ENCODE measurements around the gene BCL6B.

The BCL6B gene

GRCh38 chr17:7067198-7067597, 44.3 kb downstream of the BCL6B start:
- no peaks in the 10 kb centered on the region for H3K9me2 ChIP-seq (ENCODE audit: low read depth, low read length)
- H3K27me3 ChIP-seq (ENCODE audit: insufficient read depth, low read length), result peaks cover 6% of the 10 kb centered on the region; the same call in 1 of the 2 replicates
- no peak overlapping the region for H2AFZ ChIP-seq (ENCODE audit: low read length)
- no peaks in the 10 kb centered on the region for H3K4me1 ChIP-seq (ENCODE audit: insufficient read depth, low read length, severe bottlenecking)
- no peak overlapping the region for H3K4me2 ChIP-seq (ENCODE audit: low read length)
- H3K27ac ChIP-seq (ENCODE audit: low read depth, low read length, poor library complexity, severe bottlenecking), result no peak overlapping the region
- H3K79me2 ChIP-seq (ENCODE audit: insufficient read depth, low read length), result no peaks in the 10 kb centered on the region
- no peaks in the 10 kb centered on the region for H3F3A ChIP-seq (ENCODE audit: insufficient read depth, low read length)
- no peaks in the 10 kb centered on the region; the same call in 1 of the 2 replicates for H3K36me3 ChIP-seq (ENCODE audit: insufficient read depth, low read length)
- no peak overlapping the region for H3K4me3 ChIP-seq (ENCODE audit: low read depth, low read length, poor library complexity, severe bottlenecking)
- H3K9me3 ChIP-seq (ENCODE audit: low read length), result no peaks in the 10 kb centered on the region
- H3K9ac ChIP-seq (ENCODE audit: low read length), result no peak overlapping the region
- TF ChIP-seq EZH2 (IDR thresholded peaks at IDR 0.05; ENCODE audit: borderline replicate concordance, low read length), result no peak
- TF ChIP-seq, protein P1, sequence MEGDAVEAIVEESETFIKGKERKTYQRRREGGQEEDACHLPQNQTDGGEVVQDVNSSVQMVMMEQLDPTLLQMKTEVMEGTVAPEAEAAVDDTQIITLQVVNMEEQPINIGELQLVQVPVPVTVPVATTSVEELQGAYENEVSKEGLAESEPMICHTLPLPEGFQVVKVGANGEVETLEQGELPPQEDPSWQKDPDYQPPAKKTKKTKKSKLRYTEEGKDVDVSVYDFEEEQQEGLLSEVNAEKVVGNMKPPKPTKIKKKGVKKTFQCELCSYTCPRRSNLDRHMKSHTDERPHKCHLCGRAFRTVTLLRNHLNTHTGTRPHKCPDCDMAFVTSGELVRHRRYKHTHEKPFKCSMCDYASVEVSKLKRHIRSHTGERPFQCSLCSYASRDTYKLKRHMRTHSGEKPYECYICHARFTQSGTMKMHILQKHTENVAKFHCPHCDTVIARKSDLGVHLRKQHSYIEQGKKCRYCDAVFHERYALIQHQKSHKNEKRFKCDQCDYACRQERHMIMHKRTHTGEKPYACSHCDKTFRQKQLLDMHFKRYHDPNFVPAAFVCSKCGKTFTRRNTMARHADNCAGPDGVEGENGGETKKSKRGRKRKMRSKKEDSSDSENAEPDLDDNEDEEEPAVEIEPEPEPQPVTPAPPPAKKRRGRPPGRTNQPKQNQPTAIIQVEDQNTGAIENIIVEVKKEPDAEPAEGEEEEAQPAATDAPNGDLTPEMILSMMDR (IDR thresholded peaks at IDR 0.05; ENCODE audit: low read length), result no peak
- no peaks in the 10 kb centered on the region for H4K20me1 ChIP-seq (ENCODE audit: insufficient read depth, low read length)

DNA sequence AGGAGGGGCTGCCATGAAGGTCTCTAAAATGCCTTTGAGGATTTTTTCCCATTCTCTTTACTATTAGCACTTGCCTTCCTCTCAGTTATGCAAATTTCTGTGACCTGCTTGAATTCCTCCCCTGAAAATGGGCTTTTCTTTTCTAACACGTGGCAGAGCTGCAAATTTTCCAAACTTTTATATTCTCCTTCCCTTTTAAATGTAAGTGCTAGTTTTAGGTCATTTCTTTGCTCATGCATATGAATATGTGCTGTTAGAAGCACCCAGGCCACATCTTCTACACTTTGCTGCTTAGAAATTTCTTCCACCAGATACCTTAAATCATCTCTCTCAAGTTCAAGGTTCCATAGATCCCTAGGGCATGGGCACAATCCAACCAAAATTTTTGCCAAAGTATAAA, 45.4 kb downstream of the BCL6B start:
- TF ChIP-seq, protein P1 (IDR thresholded peaks at IDR 0.05; ENCODE audit: low read length), result no peak
- TF ChIP-seq EZH2 (IDR thresholded peaks at IDR 0.05; ENCODE audit: borderline replicate concordance, low read length), result no peak
- H3K4me2 ChIP-seq (ENCODE audit: low read length), result no peak overlapping the region
- H2AFZ ChIP-seq (ENCODE audit: low read length), result no peak overlapping the region
- no peak overlapping the region for H3K4me3 ChIP-seq (ENCODE audit: low read depth, low read length, poor library complexity, severe bottlenecking)
- H3K9me2 ChIP-seq (ENCODE audit: low read depth, low read length), result no peaks in the 10 kb centered on the region
- H3K79me2 ChIP-seq (ENCODE audit: insufficient read depth, low read length), result no peaks in the 10 kb centered on the region
- H3K27me3 ChIP-seq (ENCODE audit: insufficient read depth, low read length), result peaks cover 6% of the 10 kb centered on the region; the same call in 1 of the 2 replicates
- H3K9me3 ChIP-seq (ENCODE audit: low read length), result no peaks in the 10 kb centered on the region
- no peak overlapping the region for H3K9ac ChIP-seq (ENCODE audit: low read length)
- H4K20me1 ChIP-seq (ENCODE audit: insufficient read depth, low read length), result no peaks in the 10 kb centered on the region
- H3K36me3 ChIP-seq (ENCODE audit: insufficient read depth, low read length), result no peaks in the 10 kb centered on the region; the same call in 1 of the 2 replicates
- H3F3A ChIP-seq (ENCODE audit: insufficient read depth, low read length), result no peaks in the 10 kb centered on the region
- no peaks in the 10 kb centered on the region for H3K4me1 ChIP-seq (ENCODE audit: insufficient read depth, low read length, severe bottlenecking)
- no peak overlapping the region for H3K27ac ChIP-seq (ENCODE audit: low read depth, low read length, poor library complexity, severe bottlenecking)

DNA sequence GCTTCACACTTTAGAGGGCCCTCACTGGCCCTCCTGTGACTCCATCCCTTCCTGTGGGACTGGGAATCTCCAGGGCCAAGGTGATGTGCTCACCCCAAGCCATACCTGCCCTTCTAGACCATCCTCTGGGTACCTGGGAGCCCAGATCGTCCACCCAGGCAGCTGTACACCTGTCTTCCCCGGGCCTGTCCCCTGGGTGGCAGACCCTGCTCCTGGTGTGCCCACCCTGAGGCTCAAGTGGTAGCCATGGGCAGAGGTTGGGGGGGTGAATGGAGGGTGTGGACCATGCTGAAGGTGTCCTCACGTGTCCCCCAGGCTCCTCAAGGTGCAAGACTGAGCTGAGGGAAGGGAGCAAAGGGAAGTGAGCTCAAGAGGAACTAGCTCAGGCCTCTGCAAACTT, 47.9 kb downstream of the BCL6B start:
- Histone ChIP-seq H3K9me3 (ENCODE audit: low read length) (no peaks in the 10 kb centered on the region), H2AFZ (ENCODE audit: low read length) (no peak overlapping the region), H4K20me1 (ENCODE audit: insufficient read depth, low read length) (no peaks in the 10 kb centered on the region), H3K4me1 (ENCODE audit: insufficient read depth, low read length, severe bottlenecking) (no peaks in the 10 kb centered on the region), H3K9me2 (ENCODE audit: low read depth, low read length) (no peaks in the 10 kb centered on the region), H3K27me3 (ENCODE audit: insufficient read depth, low read length) (peaks cover 6% of the 10 kb centered on the region; the same call in 1 of the 2 replicates), H3K4me2 (ENCODE audit: low read length) (no peak overlapping the region), H3K9ac (ENCODE audit: low read length) (no peak overlapping the region), H3K79me2 (ENCODE audit: insufficient read depth, low read length) (no peaks in the 10 kb centered on the region), H3K4me3 (ENCODE audit: low read depth, low read length, poor library complexity, severe bottlenecking) (no peak overlapping the region), H3K27ac (ENCODE audit: low read depth, low read length, poor library complexity, severe bottlenecking) (no peak overlapping the region), H3F3A (ENCODE audit: insufficient read depth, low read length) (no peaks in the 10 kb centered on the region), H3K36me3 (ENCODE audit: insufficient read depth, low read length) (no peaks in the 10 kb centered on the region; the same call in 1 of the 2 replicates)
- no peak for TF ChIP-seq EZH2 (IDR thresholded peaks at IDR 0.05; ENCODE audit: borderline replicate concordance, low read length)
- TF ChIP-seq, protein P1 (IDR thresholded peaks at IDR 0.05; ENCODE audit: low read length), result no peak

All from OCI-LY1 (cell line).